H9 (cell line): ENCODE results near the gene SLC5A7. TPM values are rescaled to one million over a fixed set of nuclear protein-coding genes. Genes with fewer than 3 reads are reported as not detected.

ENCODE experiments used
- DNase-seq: peaks from one replicate; pipeline ENCODE4 v3.0.0-alpha.2; 2017
- H2AFZ ChIP-seq: one replicate; pipeline ENCODE4 v1.6.1; 2013; ENCODE audit warnings: mild to moderate bottlenecking, low read length, control low read depth, moderate library complexity
- H2AK5ac ChIP-seq: 2 replicates; pipeline ENCODE4 v1.6.1; 2013; ENCODE audit warnings: low read length, control low read depth, mixed read lengths; ENCODE audit not compliant: insufficient read length
- H2BK120ac ChIP-seq: one replicate; pipeline ENCODE4 v1.6.1; 2013; ENCODE audit warnings: low read depth, mild to moderate bottlenecking, low read length, control low read depth, inconsistent platforms; ENCODE audit not compliant: poor library complexity, severe bottlenecking
- H2BK12ac ChIP-seq: 2 replicates; pipeline ENCODE4 v1.6.1; 2013; ENCODE audit warnings: low read length, control low read depth, mixed read lengths, low read depth; ENCODE audit not compliant: insufficient read length
- H2BK15ac ChIP-seq: 2 replicates; pipeline ENCODE4 v1.6.1; 2013; ENCODE audit warnings: low read depth, low read length, control low read depth
- H2BK20ac ChIP-seq: one replicate; pipeline ENCODE4 v1.6.1; 2013; ENCODE audit warnings: low read depth, mild to moderate bottlenecking, low read length, control low read depth, inconsistent platforms; ENCODE audit not compliant: poor library complexity, severe bottlenecking
- H2BK5ac ChIP-seq: 2 replicates; pipeline ENCODE4 v1.6.1; 2013; ENCODE audit warnings: low read length, control low read depth, mixed read lengths; ENCODE audit not compliant: insufficient read length
- H3K14ac ChIP-seq: 2 replicates; pipeline ENCODE4 v1.6.1; 2013; ENCODE audit warnings: low read length, control low read depth; ENCODE audit not compliant: insufficient read depth
- H3K18ac ChIP-seq: 2 replicates; pipeline ENCODE4 v1.6.1; 2013; ENCODE audit warnings: low read depth, mild to moderate bottlenecking, mixed read lengths, low read length, control low read depth; ENCODE audit not compliant: insufficient read length
- H3K23ac ChIP-seq: 2 replicates; pipeline ENCODE4 v1.6.1; 2013; ENCODE audit warnings: low read length, control low read depth, mixed read lengths, low read depth; ENCODE audit not compliant: insufficient read length
- H3K23me2 ChIP-seq: 2 replicates; pipeline ENCODE4 v1.6.1; 2013; ENCODE audit warnings: low read depth, mild to moderate bottlenecking, mixed read lengths, low read length, control low read depth; ENCODE audit not compliant: insufficient read length, poor library complexity, severe bottlenecking
- H3K27ac ChIP-seq: 2 replicates; pipeline ENCODE4 v1.5.1; 2013; ENCODE audit warnings: low read length, control low read depth, mixed read lengths, low read depth; ENCODE audit not compliant: insufficient read length
- H3K27me3 ChIP-seq: 2 replicates; pipeline ENCODE4 v1.6.1; 2013; ENCODE audit warnings: low read length, control low read depth, inconsistent platforms; ENCODE audit not compliant: insufficient read depth
- H3K4ac ChIP-seq: 2 replicates; pipeline ENCODE4 v1.6.1; 2013; ENCODE audit warnings: low read depth, mild to moderate bottlenecking, control low read depth, inconsistent platforms, low read length, moderate library complexity
- H3K4me1 ChIP-seq: 2 replicates; pipeline ENCODE4 v1.6.1; 2013; ENCODE audit warnings: low read length, control low read depth, inconsistent platforms; ENCODE audit not compliant: insufficient read depth
- H3K4me2 ChIP-seq: 2 replicates; pipeline ENCODE4 v1.6.1; 2013; ENCODE audit warnings: low read length, control low read depth, mixed read lengths; ENCODE audit not compliant: insufficient read length, insufficient read depth
- H3K56ac ChIP-seq: 2 replicates; pipeline ENCODE4 v1.6.1; 2013; ENCODE audit warnings: low read depth, mild to moderate bottlenecking, mixed read lengths, low read length, control low read depth; ENCODE audit not compliant: insufficient read length
- H3K79me1 ChIP-seq: 2 replicates; pipeline ENCODE4 v1.6.1; 2013; ENCODE audit warnings: low read depth, mild to moderate bottlenecking, moderate library complexity, low read length, control low read depth, inconsistent platforms; ENCODE audit not compliant: insufficient read depth, poor library complexity, severe bottlenecking
- H3K79me2 ChIP-seq: 2 replicates; pipeline ENCODE4 v1.6.1; 2013; ENCODE audit warnings: low read length, control low read depth, inconsistent platforms; ENCODE audit not compliant: insufficient read depth
- H3K9ac ChIP-seq: 2 replicates; pipeline ENCODE4 v1.6.1; 2013; ENCODE audit warnings: low read length, control low read depth, mixed read lengths; ENCODE audit not compliant: insufficient read length; ENCODE audit errors: extremely low read depth
- H3K9me3 ChIP-seq: one replicate; pipeline ENCODE4 v1.6.1; 2013; ENCODE audit warnings: low read depth, low read length, inconsistent platforms; ENCODE audit not compliant: control insufficient read depth
- H3T11ph ChIP-seq: one replicate; pipeline ENCODE4 v1.6.1; 2013; ENCODE audit warnings: mild to moderate bottlenecking, low read length, control low read depth, inconsistent platforms
- H4K20me1 ChIP-seq: one replicate; pipeline ENCODE4 v1.6.1; 2013; ENCODE audit not compliant: control insufficient read depth, insufficient read length, insufficient read depth
- H4K5ac ChIP-seq: 2 replicates; pipeline ENCODE4 v1.6.1; 2013; ENCODE audit warnings: low read depth, mild to moderate bottlenecking, mixed read lengths, low read length, control low read depth; ENCODE audit not compliant: insufficient read length
- H4K8ac ChIP-seq: replicated peaks from 2 replicates; pipeline ENCODE4 v1.6.1; 2013; ENCODE audit warnings: low read length, control low read depth, mixed read lengths, low read depth; ENCODE audit not compliant: insufficient read length
- H4K91ac ChIP-seq: 2 replicates; pipeline ENCODE4 v1.6.1; 2013; ENCODE audit warnings: low read depth, mild to moderate bottlenecking, moderate library complexity, mixed read lengths, low read length, control low read depth; ENCODE audit not compliant: insufficient read length
- H3K27ac Mint-ChIP-seq, 3 experiments: 2 replicates in 2 of 3; 3 replicates in 1 of 3; pipeline ENCODE4 v1.8.0; 2020 to 2021; ENCODE audit warnings: mixed read lengths in 3 of 3, mild to moderate bottlenecking in 1 of 3, moderate library complexity in 1 of 3
- H3K27me3 Mint-ChIP-seq: 2 replicates; pipeline ENCODE4 v1.8.0; 2021; ENCODE audit warnings: low read depth, mild to moderate bottlenecking, moderate library complexity, mixed read lengths
- H3K36me3 Mint-ChIP-seq, 3 experiments: 2 replicates in 2 of 3; 3 replicates in 1 of 3; pipeline ENCODE4 v1.8.0; 2020 to 2021; ENCODE audit warnings: low read depth in 3 of 3, mixed read lengths in 3 of 3; ENCODE audit not compliant: insufficient read depth in 1 of 3
- H3K4me1 Mint-ChIP-seq, 2 experiments: 2 replicates each; pipeline ENCODE4 v1.8.0; 2020; ENCODE audit warnings: mixed read lengths in 2 of 2
- H3K4me3 Mint-ChIP-seq, 2 experiments: 2 replicates in 1 of 2; 3 replicates in 1 of 2; pipeline ENCODE4 v1.8.0; 2020 to 2021; ENCODE audit warnings: mild to moderate bottlenecking in 2 of 2, mixed read lengths in 2 of 2, moderate library complexity in 1 of 2
- H3K9me3 Mint-ChIP-seq, 2 experiments: 2 replicates in 1 of 2; 3 replicates in 1 of 2; pipeline ENCODE4 v1.8.0; 2020; ENCODE audit warnings: mild to moderate bottlenecking in 2 of 2, mixed read lengths in 2 of 2, moderate library complexity in 1 of 2
- WGBS: extraction: QIAGEN DNeasy Blood & Tissue Kit; methylation state at CpG from one replicate; pipeline ENCODE4 v1.1.7; 2013; ENCODE audit warnings: missing lambda C conversion rate, low lambda C conversion rate, mixed read lengths; ENCODE audit not compliant: insufficient read length; ENCODE audit errors: extremely low coverage; 5-methylcytosine and 5-hydroxymethylcytosine counted together
- total RNA-seq: library from RNA; stranded (reverse); gene quantifications from 2 replicates; pipeline ENCODE4 v1.2.1, GENCODE V29; 2021
- TF ChIP-seq, protein P1 (sequence below): fragments of 200-600 bp; sonication (generic); conservative IDR thresholded peaks from 3 replicates; pipeline ENCODE4 v1.8.0; 2021; ENCODE audit warnings: antibody characterized with exemption, mild to moderate bottlenecking

Gene SLC5A7
- total RNA-seq, 1 experiment from 2014 or later, result 0.11 TPM

DNA sequence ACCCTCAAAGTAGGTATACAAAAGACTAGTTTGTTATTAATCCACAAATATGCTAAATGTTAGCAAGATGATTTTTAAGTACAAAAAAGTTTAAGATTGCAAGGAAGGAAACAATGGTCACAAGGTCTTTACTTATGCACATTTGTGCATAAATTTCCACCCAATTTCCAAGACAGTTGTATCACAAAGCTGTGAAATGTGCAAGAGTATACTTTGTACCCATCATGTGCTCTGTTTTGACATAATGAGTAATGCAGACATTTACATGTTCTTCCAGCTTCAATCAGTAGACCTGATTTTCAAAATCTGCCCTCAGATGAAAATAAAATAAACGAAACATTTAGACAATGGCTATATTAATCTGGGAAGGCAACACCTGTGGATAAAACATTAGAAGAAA, 27.0 kb downstream of the SLC5A7 start:
- TF ChIP-seq, protein P1, sequence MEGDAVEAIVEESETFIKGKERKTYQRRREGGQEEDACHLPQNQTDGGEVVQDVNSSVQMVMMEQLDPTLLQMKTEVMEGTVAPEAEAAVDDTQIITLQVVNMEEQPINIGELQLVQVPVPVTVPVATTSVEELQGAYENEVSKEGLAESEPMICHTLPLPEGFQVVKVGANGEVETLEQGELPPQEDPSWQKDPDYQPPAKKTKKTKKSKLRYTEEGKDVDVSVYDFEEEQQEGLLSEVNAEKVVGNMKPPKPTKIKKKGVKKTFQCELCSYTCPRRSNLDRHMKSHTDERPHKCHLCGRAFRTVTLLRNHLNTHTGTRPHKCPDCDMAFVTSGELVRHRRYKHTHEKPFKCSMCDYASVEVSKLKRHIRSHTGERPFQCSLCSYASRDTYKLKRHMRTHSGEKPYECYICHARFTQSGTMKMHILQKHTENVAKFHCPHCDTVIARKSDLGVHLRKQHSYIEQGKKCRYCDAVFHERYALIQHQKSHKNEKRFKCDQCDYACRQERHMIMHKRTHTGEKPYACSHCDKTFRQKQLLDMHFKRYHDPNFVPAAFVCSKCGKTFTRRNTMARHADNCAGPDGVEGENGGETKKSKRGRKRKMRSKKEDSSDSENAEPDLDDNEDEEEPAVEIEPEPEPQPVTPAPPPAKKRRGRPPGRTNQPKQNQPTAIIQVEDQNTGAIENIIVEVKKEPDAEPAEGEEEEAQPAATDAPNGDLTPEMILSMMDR, result no peak
- Histone ChIP-seq H3K79me1 (no peaks in the 10 kb centered on the region), H3K14ac (no peak overlapping the region), H4K91ac (no peak overlapping the region), H2BK5ac (no peak overlapping the region), H2BK12ac (no peak overlapping the region), H3K56ac (no peak overlapping the region), H4K8ac (no peak overlapping the region), H3K27ac (no peak overlapping the region), H4K20me1 (no peaks in the 10 kb centered on the region), H2BK15ac (no peak overlapping the region), H3K9me3 (peaks cover 8% of the 10 kb centered on the region), H3K23ac (no peak overlapping the region), H2BK20ac (no peak overlapping the region), H3K23me2 (no peaks in the 10 kb centered on the region), H3T11ph (no peak overlapping the region), H3K18ac (no peak overlapping the region), H4K5ac (no peak overlapping the region), H3K27me3 (no peaks in the 10 kb centered on the region), H3K79me2 (no peaks in the 10 kb centered on the region), H3K9ac (no peak overlapping the region), H3K4me1 (no peaks in the 10 kb centered on the region), H3K4me2 (no peak overlapping the region), H3K4ac (no peak overlapping the region), H2AFZ (no peak overlapping the region), H2BK120ac (no peak overlapping the region), H2AK5ac (no peak overlapping the region)
- DNase-seq, result no peak
- no CpG with 5 or more reads among the region's 1 CpG for WGBS
- Mint-ChIP-seq H3K4me3 (no peak overlapping the region), H3K4me1 (no peaks in the 10 kb centered on the region), H3K27me3 (no peaks in the 10 kb centered on the region), H3K9me3 (peaks cover 17 to 19% of the 10 kb centered on the region in 2 experiments; a peak in 4 of 5 replicates), H3K27ac (no peak overlapping the region), H3K36me3 (peaks cover 10 to 16% (median 13%) of the 10 kb centered on the region in 3 experiments; a peak in 6 of 7 replicates)
